SK-N-SH (cell line): ENCODE results near the gene ATP6V1G2. TPM values are rescaled to one million over a fixed set of nuclear protein-coding genes. Genes with fewer than 3 reads are reported as not detected.

Experiments used
- CTCF ChIA-PET: fragments of 300-600, 350-600 bp; formaldehyde crosslinking; extraction: SDS; loops from one replicate; lab custom pipeline; 2021; lab: Yijun Ruan, JAX
- POLR2A ChIA-PET: fragments of 350-600 bp; sonication (Branson Sonifier 250); formaldehyde crosslinking; extraction: SDS; loops from one replicate; lab custom pipeline; 2020; ENCODE audit warnings: antibody characterized with exemption, inconsistent platforms; lab: Yijun Ruan, JAX
- DNase-seq: peaks from one replicate; pipeline ENCODE4 v3.0.0; 2012
- H2AFZ ChIP-seq: fragments of 200-600 bp; sonication (generic); 2 replicates; pipeline ENCODE4 v1.8.1; 2016; ENCODE audit warnings: antibody characterized with exemption, mild to moderate bottlenecking, low read depth
- H3F3A ChIP-seq: fragments of 200-600 bp; sonication (generic); replicated peaks from 2 replicates; pipeline ENCODE3; 2016; ENCODE audit warnings: antibody characterized with exemption, mild to moderate bottlenecking; ENCODE audit not compliant: insufficient read depth
- H3K27ac ChIP-seq, 2 experiments: fragments of 200-500 bp in 1 of 2; fragments of 200-600 bp in 1 of 2; sonication (Bioruptor generic) in 1 of 2; sonication (generic), shearing (Covaris generic) in 1 of 2; 2 replicates each; pipeline versions ENCODE4 v1.5.1 to v1.6.1; 2014 to 2016; ENCODE audit warnings: low read depth in 2 of 2, inconsistent platforms in 1 of 2, low read length in 1 of 2, mild to moderate bottlenecking in 1 of 2, mixed read lengths in 1 of 2
- H3K27me3 ChIP-seq: fragments of 200-600 bp; sonication (generic), shearing (Covaris generic); 2 replicates; pipeline ENCODE4 v1.6.1; 2016; ENCODE audit warnings: mixed run types; ENCODE audit not compliant: insufficient read depth
- H3K36me3 ChIP-seq, 2 experiments: fragments of 200-500 bp in 1 of 2; fragments of 200-600 bp in 1 of 2; sonication (Bioruptor generic) in 1 of 2; sonication (generic) in 1 of 2; replicated peaks in 1 of 2; 2 replicates each; pipeline versions ENCODE3 to v1.5.1; 2014 to 2016; ENCODE audit warnings: low read length in 1 of 2, mild to moderate bottlenecking in 1 of 2; ENCODE audit not compliant: insufficient read depth in 2 of 2, control insufficient read depth in 1 of 2
- H3K4me1 ChIP-seq, 2 experiments: fragments of 200-500 bp in 1 of 2; fragments of 200-600 bp in 1 of 2; sonication (Bioruptor generic) in 1 of 2; sonication (generic), shearing (Covaris generic) in 1 of 2; 2 replicates each; pipeline versions ENCODE4 v1.5.1 to v1.6.1; 2014 to 2016; ENCODE audit warnings: low read depth in 1 of 2, low read length in 1 of 2, mixed run types in 1 of 2; ENCODE audit not compliant: insufficient read depth in 2 of 2, control insufficient read depth in 1 of 2
- H3K4me2 ChIP-seq: fragments of 200-600 bp; sonication (generic), shearing (Covaris generic); 2 replicates; pipeline ENCODE4 v1.6.1; 2017; ENCODE audit warnings: mixed run types
- H3K4me3 ChIP-seq, 2 experiments: fragments of 200-500 bp in 1 of 2; fragments of 200-600 bp in 1 of 2; sonication (Bioruptor generic) in 1 of 2; sonication (generic), shearing (Covaris generic) in 1 of 2; 2 replicates each; pipeline versions ENCODE4 v1.5.1 to v1.8.1; 2014 to 2016; ENCODE audit warnings: low read depth in 2 of 2, inconsistent platforms in 1 of 2, low read length in 1 of 2, mild to moderate bottlenecking in 1 of 2, mixed read lengths in 1 of 2, moderate library complexity in 1 of 2
- H3K79me2 ChIP-seq: fragments of 200-600 bp; sonication (generic); 2 replicates; pipeline ENCODE4 v1.8.1; 2017; ENCODE audit warnings: mild to moderate bottlenecking; ENCODE audit not compliant: insufficient read depth
- H3K9ac ChIP-seq: fragments of 200-600 bp; sonication (generic); 2 replicates; pipeline ENCODE4 v1.6.1; 2017; ENCODE audit warnings: mixed run types
- H3K9me2 ChIP-seq: fragments of 200-600 bp; sonication (generic); 2 replicates; pipeline ENCODE4 v1.6.1; 2017; ENCODE audit warnings: mixed run types
- H3K9me3 ChIP-seq: fragments of 200-600 bp; sonication (generic); 2 replicates; pipeline ENCODE4 v1.6.1; 2017; ENCODE audit warnings: mixed run types, mild to moderate bottlenecking, moderate library complexity
- H4K20me1 ChIP-seq: fragments of 200-600 bp; sonication (generic); 2 replicates; pipeline ENCODE4 v1.6.1; 2017; ENCODE audit warnings: mild to moderate bottlenecking, mixed run types; ENCODE audit not compliant: insufficient read depth
- CHD2 ChIP-seq: fragments of 150-350 bp; IDR thresholded peaks from 2 replicates; pipeline ENCODE4 v1.6.1; 2018; ENCODE audit warnings: low read length; ENCODE audit not compliant: partially characterized antibody
- CTCF ChIP-seq: fragments of 200-600 bp; sonication (generic); IDR thresholded peaks from 2 replicates; pipeline ENCODE4 v1.6.1; 2017; ENCODE audit warnings: antibody characterized with exemption, mild to moderate bottlenecking, moderate library complexity
- FOXJ3 ChIP-seq: sonication (generic); formaldehyde crosslinking; IDR thresholded peaks from 2 replicates; pipeline ENCODE4 v1.5.1; 2020; ENCODE audit warnings: mild to moderate bottlenecking, missing genetic modification reagents
- MAX ChIP-seq: IDR thresholded peaks from 2 replicates; pipeline ENCODE4 v1.4.0; 2012; ENCODE audit warnings: low read depth
- MXI1 ChIP-seq: IDR thresholded peaks from 2 replicates; pipeline ENCODE4 v1.6.1; 2012; ENCODE audit warnings: mild to moderate bottlenecking, low read depth, low read length, improper control_type of control experiment
- NFIC ChIP-seq: IDR thresholded peaks from 2 replicates; pipeline ENCODE4 v1.4.0; 2012; ENCODE audit warnings: borderline replicate concordance
- RCOR1 ChIP-seq: fragments of 150-350 bp; IDR thresholded peaks from 2 replicates; pipeline ENCODE4 v1.6.1; 2017; ENCODE audit warnings: antibody characterized with exemption, low read length
- WGBS: methylation state at CpG from one replicate; pipeline ENCODE4 v1.1.6; 2017; ENCODE audit warnings: low lambda C conversion rate; 5-methylcytosine and 5-hydroxymethylcytosine counted together
- polyA plus RNA-seq, 3 experiments: library from polyadenylated mRNA; depleted of rRNA; stranded (reverse); fragments of >200 nt; gene quantifications; 2 replicates each; pipeline ENCODE4 v1.2.3, GENCODE V29; 2012
- TF ChIP-seq, protein P1 (sequence below): IDR thresholded peaks from 2 replicates; pipeline ENCODE4; 2012
- TF ChIP-seq, protein P2 (sequence below): fragments of 150-350 bp; IDR thresholded peaks from 2 replicates; pipeline ENCODE4 v1.6.1; 2017; ENCODE audit warnings: antibody characterized with exemption, low read length, low read depth, borderline replicate concordance

The ATP6V1G2 gene
- polyA plus RNA-seq, 1 of the 3 experiments (the other 2 are of a cell fraction) = 13.6 TPM

DNA sequence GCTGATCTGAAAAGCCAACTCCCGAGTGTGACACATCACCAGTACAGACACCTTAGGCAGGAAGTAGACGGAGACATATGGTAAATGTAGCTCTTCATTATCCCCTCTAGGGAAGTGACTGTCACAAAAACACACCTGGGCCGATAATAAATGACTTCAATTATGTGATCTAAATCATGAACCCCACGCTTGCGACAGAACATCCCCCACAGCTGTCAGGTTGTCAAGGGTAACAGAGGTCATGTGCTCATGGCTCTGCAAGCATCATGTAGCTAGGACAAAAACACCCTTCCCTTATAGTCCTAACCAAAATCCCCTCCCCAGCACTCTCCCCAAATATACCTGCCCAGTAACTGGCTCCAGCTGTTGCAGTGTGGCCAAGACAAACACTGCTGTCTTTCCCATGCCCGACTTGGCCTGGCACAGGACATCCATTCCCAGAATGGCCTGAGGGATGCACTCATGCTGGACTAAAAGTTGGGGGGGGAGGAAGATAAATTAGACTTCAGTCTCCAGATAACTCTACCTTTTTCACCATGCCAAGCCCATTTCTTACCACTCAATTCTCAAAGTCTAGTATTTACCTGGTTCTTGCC is 7.5 kb downstream of the ATP6V1G2 start:
- ChIA-PET POLR2A (interaction anchor here (0.7 kb wide), 1 partner anchor 8 kb away, joined by 4 read pairs; the partner anchor contains the start of genes ATP6V1G2 and NFKBIL1), CTCF (interaction anchor here (1.0 to 2.3 kb wide), 3 partner anchors 9 to 59 kb away, joined by 3 to 10 read pairs (median 3); partner anchors contain the start of genes MCCD1 and NFKBIL1)
- Histone ChIP-seq H3K9ac (no peak overlapping the region), H3K4me2 (peak overlapping the region; percentile 87), H2AFZ (no peak overlapping the region), H3K9me3 (no peaks in the 10 kb centered on the region), H3K27ac (no peak overlapping the region), H3K36me3 (peaks cover 52 to 63% of the 10 kb centered on the region in 2 experiments), H3K9me2 (no peaks in the 10 kb centered on the region), H3K4me1 (peaks cover 15 to 19% of the 10 kb centered on the region in 2 experiments; a peak in 3 of 4 replicates), H3K79me2 (peaks cover 79% of the 10 kb centered on the region), H3K27me3 (no peaks in the 10 kb centered on the region), H4K20me1 (peaks cover 71% of the 10 kb centered on the region), H3K4me3 (peak overlapping the region; percentile 74 to 91), H3F3A (peaks cover 4% of the 10 kb centered on the region)
- WGBS = 56% methylated on average over 6 of the region's 6 CpGs
- DNase-seq = no peak
- TF ChIP-seq CTCF (no peak), NFIC (no peak), MXI1 (no peak), RCOR1 (no peak)
- TF ChIP-seq, protein P1, sequence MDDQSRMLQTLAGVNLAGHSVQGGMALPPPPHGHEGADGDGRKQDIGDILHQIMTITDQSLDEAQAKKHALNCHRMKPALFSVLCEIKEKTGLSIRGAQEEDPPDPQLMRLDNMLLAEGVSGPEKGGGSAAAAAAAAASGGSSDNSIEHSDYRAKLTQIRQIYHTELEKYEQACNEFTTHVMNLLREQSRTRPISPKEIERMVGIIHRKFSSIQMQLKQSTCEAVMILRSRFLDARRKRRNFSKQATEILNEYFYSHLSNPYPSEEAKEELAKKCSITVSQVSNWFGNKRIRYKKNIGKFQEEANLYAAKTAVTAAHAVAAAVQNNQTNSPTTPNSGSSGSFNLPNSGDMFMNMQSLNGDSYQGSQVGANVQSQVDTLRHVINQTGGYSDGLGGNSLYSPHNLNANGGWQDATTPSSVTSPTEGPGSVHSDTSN = no peak

DNA sequence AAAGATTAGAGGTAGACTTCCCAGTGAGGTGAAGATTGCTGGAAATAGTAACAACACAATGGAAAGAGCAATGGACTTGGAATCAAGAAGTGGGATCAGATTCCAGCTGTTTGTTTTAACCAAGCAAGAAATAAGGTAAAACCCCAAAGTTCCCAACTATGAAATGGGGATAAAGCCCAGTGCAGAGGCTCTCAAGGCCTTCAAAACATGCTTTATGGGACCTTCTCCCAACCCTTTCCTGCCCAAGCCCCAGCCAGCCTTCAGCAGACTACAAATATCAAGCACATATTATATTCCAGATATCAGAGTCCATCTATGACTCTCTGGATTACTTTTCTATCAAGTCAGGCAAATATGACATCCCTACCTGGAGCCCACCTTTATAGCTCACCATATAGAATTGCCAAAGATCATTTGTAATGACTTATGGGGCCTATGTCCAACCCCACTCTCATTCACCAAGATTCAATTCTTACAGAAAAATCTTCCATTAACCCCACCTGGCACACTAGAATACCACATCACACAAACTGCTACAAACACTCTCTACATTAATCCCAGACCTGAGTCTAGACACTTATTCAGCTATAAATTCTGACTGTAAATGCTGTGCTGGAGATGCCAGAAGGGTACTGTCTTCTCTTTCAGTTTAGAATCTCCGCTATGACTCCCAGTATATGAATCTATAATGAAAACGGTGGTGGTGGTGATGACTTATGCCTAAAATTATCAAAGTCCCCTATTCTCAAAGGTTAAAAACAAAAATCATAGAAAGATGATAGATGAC is 10.7 kb downstream of the ATP6V1G2 start:
- H3K9me3 ChIP-seq = no peaks in the 10 kb centered on the region
- TF ChIP-seq MAX (no peak), CHD2 (no peak), CTCF (no peak), RCOR1 (no peak), FOXJ3 (CRISPR knock-in tag) (no peak)
- TF ChIP-seq, protein P2, sequence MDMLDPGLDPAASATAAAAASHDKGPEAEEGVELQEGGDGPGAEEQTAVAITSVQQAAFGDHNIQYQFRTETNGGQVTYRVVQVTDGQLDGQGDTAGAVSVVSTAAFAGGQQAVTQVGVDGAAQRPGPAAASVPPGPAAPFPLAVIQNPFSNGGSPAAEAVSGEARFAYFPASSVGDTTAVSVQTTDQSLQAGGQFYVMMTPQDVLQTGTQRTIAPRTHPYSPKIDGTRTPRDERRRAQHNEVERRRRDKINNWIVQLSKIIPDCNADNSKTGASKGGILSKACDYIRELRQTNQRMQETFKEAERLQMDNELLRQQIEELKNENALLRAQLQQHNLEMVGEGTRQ = no peak
- peaks cover 86% of the 10 kb centered on the region for H4K20me1 ChIP-seq
- no peak overlapping the region for H3K9ac ChIP-seq
- no peak for DNase-seq
- no peak overlapping the region for H3K27ac ChIP-seq
- H3K79me2 ChIP-seq = peaks cover 66% of the 10 kb centered on the region
- CTCF ChIA-PET = interaction anchor here (0.9 to 2.5 kb wide), 3 partner anchors 12 to 63 kb away, joined by 3 to 8 read pairs (median 6); partner anchors contain the start of gene NFKBIL1
- peaks cover 15 to 19% of the 10 kb centered on the region in 2 experiments; a peak in 3 of 4 replicates for H3K4me1 ChIP-seq
- no peaks in the 10 kb centered on the region for H3K27me3 ChIP-seq
- H3K4me3 ChIP-seq = no peak overlapping the region
- 54% methylated on average over 2 of the region's 2 CpGs for WGBS
- peaks cover 82 to 90% of the 10 kb centered on the region in 2 experiments for H3K36me3 ChIP-seq
- POLR2A ChIA-PET = no interaction called here
- H3K4me2 ChIP-seq = no peak overlapping the region
- H3F3A ChIP-seq = peaks cover 17% of the 10 kb centered on the region
- no peaks in the 10 kb centered on the region for H3K9me2 ChIP-seq
- H2AFZ ChIP-seq = no peak overlapping the region
